GM12878 (cell line): ENCODE measurements around the gene CTNNA3.

Experiments used
- CBX5 ChIP-seq: sonication (generic); IDR thresholded peaks from 2 replicates; pipeline ENCODE4 v1.6.1; 2016; ENCODE audit warnings: low read depth, moderate library complexity, mild to moderate bottlenecking, inconsistent platforms
- CTCF ChIP-seq, 3 experiments: IDR thresholded peaks in 2 of 3; conservative IDR thresholded peaks in 1 of 3; 2 replicates each; pipeline ENCODE4 v1.5.1; 2011; ENCODE audit warnings: low read depth in 3 of 3, low read length in 3 of 3, mild to moderate bottlenecking in 3 of 3, control low read depth in 2 of 3, moderate library complexity in 2 of 3, inconsistent platforms in 1 of 3, mixed read lengths in 1 of 3; ENCODE audit not compliant: control insufficient read depth in 2 of 3, insufficient read depth in 1 of 3; ENCODE audit errors: extremely low read depth in 1 of 3
- ELK1 ChIP-seq: IDR thresholded peaks from 2 replicates; pipeline ENCODE4 v1.6.1; 2012; ENCODE audit warnings: low read depth, low read length, improper control_type of control experiment
- EP300 ChIP-seq, 2 experiments: fragments of 150-350 bp in 1 of 2; IDR thresholded peaks; 2 replicates each; pipeline ENCODE4 v1.6.1; 2011 to 2012; ENCODE audit warnings: low read depth in 2 of 2, low read length in 2 of 2, borderline replicate concordance in 1 of 2, improper control_type of control experiment in 1 of 2, inconsistent platforms in 1 of 2; ENCODE audit not compliant: control insufficient read depth in 1 of 2
- ESRRA ChIP-seq: IDR thresholded peaks from 2 replicates; pipeline ENCODE4 v1.6.1; 2012; ENCODE audit warnings: mild to moderate bottlenecking, low read length, improper control_type of control experiment
- EZH2 ChIP-seq: IDR thresholded peaks from 2 replicates; pipeline ENCODE4 v1.6.1; 2012; ENCODE audit warnings: low read depth, mild to moderate bottlenecking, control low read depth, inconsistent platforms, low read length, borderline replicate concordance; ENCODE audit not compliant: control insufficient read depth
- HDGF ChIP-seq: fragments of 450-650 bp; IDR thresholded peaks from 2 replicates; pipeline ENCODE4 v1.6.1; 2016; ENCODE audit warnings: antibody characterized with exemption
- POLR2A ChIP-seq: IDR thresholded peaks from 2 replicates; pipeline ENCODE4 v1.6.1; 2011; ENCODE audit warnings: low read depth, mild to moderate bottlenecking, low read length
- POLR2AphosphoS5 ChIP-seq: IDR thresholded peaks from 2 replicates; pipeline ENCODE4 v1.6.1; 2011; ENCODE audit warnings: mild to moderate bottlenecking, low read length, inconsistent platforms
- RBBP5 ChIP-seq: fragments of 200-600 bp; sonication (generic); conservative IDR thresholded peaks from 2 replicates; pipeline ENCODE4 v1.6.1; 2016
- SREBF1 ChIP-seq: IDR thresholded peaks from 2 replicates; pipeline ENCODE4 v1.6.1; 2012; ENCODE audit warnings: mild to moderate bottlenecking, low read length

DNA sequence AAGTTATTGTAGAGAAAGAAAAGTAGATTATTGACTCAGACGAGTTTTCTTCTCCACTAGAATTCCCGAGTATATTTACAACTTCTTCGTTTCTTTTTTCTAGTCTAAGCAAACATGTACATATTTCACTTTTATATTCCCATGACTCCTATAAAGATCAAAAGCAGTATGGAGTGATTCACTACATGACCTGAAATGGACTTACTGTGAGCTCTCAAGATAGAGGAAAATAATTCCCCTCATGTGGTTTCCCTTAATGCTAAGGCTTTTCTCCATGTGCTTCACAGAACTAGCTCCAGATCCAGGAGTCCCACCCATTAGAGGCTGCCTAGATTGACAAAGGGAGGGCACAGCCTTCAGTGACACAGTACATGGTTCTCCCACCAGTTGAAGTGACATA lies 1593.2 kb downstream of the CTNNA3 start:
- TF ChIP-seq POLR2A (no peak), SREBF1 (no peak), EZH2 (no peak), CTCF (IDR thresholded peaks at IDR 0.05 in 2 of 3, conservative IDR thresholded peaks at IDR 0.05 in 1 of 3; ENCODE audit: control insufficient read depth in 2 of 3, extremely low read depth in 1 of 3, insufficient read depth in 1 of 3, low read depth in 3 of 3, low read length in 3 of 3) (no peak), CBX5 (no peak), ESRRA (no peak), RBBP5 (no peak), ELK1 (no peak), EP300 (IDR thresholded peaks at IDR 0.05; ENCODE audit: borderline replicate concordance in 1 of 2, control insufficient read depth in 1 of 2, low read depth in 2 of 2, low read length in 2 of 2) (no peak), HDGF (no peak), POLR2AphosphoS5 (no peak)
